Measurements from ENCODE around the gene ENTPD5.

DNA sequence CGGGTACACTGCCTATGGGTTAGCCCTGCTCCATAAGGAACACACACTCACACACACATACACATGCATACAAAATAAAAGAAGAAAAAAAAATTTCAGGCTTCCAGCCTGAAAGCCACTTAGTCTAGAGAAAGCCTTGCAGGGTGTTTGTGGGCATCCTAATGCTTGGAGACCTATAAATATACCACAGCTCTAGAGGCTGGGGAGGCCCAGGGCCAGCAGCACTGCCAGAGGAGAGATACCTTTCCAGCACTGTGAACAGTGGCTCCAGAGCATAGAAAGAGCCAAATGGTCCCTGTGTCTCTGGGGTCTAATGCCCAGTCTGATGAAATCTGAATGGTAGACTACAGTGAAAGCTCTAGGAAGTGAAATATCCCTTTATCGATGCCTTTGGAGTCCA is 82.1 kb downstream of the ENTPD5 start:
- TF ChIP-seq, protein P1, sequence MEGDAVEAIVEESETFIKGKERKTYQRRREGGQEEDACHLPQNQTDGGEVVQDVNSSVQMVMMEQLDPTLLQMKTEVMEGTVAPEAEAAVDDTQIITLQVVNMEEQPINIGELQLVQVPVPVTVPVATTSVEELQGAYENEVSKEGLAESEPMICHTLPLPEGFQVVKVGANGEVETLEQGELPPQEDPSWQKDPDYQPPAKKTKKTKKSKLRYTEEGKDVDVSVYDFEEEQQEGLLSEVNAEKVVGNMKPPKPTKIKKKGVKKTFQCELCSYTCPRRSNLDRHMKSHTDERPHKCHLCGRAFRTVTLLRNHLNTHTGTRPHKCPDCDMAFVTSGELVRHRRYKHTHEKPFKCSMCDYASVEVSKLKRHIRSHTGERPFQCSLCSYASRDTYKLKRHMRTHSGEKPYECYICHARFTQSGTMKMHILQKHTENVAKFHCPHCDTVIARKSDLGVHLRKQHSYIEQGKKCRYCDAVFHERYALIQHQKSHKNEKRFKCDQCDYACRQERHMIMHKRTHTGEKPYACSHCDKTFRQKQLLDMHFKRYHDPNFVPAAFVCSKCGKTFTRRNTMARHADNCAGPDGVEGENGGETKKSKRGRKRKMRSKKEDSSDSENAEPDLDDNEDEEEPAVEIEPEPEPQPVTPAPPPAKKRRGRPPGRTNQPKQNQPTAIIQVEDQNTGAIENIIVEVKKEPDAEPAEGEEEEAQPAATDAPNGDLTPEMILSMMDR (IDR thresholded peaks at IDR 0.05) = no peak
- no peak for TF ChIP-seq ZFX (IDR thresholded peaks at IDR 0.05; ENCODE audit: borderline replicate concordance)

Data from 22Rv1 (cell line).